Lung microvascular endothelial cell (primary cell): ENCODE results near the gene INPP5F. TPM values are rescaled to one million over a fixed set of nuclear protein-coding genes. Genes with fewer than 3 reads are reported as not detected.

Experiments
- DNase-seq, 2 donors: peaks; one replicate each; pipeline versions ENCODE4 v3.0.0 to v3.0.0-alpha.2; 2010; ENCODE audit warnings: low read depth in 2 of 2
- total RNA-seq: library from RNA; depleted of rRNA; stranded (reverse); fragments of >200 nt; gene quantifications from 2 replicates; pipeline ENCODE4 v1.2.1, GENCODE V29; 2014

The INPP5F gene, protein sequence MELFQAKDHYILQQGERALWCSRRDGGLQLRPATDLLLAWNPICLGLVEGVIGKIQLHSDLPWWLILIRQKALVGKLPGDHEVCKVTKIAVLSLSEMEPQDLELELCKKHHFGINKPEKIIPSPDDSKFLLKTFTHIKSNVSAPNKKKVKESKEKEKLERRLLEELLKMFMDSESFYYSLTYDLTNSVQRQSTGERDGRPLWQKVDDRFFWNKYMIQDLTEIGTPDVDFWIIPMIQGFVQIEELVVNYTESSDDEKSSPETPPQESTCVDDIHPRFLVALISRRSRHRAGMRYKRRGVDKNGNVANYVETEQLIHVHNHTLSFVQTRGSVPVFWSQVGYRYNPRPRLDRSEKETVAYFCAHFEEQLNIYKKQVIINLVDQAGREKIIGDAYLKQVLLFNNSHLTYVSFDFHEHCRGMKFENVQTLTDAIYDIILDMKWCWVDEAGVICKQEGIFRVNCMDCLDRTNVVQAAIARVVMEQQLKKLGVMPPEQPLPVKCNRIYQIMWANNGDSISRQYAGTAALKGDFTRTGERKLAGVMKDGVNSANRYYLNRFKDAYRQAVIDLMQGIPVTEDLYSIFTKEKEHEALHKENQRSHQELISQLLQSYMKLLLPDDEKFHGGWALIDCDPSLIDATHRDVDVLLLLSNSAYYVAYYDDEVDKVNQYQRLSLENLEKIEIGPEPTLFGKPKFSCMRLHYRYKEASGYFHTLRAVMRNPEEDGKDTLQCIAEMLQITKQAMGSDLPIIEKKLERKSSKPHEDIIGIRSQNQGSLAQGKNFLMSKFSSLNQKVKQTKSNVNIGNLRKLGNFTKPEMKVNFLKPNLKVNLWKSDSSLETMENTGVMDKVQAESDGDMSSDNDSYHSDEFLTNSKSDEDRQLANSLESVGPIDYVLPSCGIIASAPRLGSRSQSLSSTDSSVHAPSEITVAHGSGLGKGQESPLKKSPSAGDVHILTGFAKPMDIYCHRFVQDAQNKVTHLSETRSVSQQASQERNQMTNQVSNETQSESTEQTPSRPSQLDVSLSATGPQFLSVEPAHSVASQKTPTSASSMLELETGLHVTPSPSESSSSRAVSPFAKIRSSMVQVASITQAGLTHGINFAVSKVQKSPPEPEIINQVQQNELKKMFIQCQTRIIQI
- total RNA-seq: 8.1 and 9.6 TPM in 2 replicates

DNA sequence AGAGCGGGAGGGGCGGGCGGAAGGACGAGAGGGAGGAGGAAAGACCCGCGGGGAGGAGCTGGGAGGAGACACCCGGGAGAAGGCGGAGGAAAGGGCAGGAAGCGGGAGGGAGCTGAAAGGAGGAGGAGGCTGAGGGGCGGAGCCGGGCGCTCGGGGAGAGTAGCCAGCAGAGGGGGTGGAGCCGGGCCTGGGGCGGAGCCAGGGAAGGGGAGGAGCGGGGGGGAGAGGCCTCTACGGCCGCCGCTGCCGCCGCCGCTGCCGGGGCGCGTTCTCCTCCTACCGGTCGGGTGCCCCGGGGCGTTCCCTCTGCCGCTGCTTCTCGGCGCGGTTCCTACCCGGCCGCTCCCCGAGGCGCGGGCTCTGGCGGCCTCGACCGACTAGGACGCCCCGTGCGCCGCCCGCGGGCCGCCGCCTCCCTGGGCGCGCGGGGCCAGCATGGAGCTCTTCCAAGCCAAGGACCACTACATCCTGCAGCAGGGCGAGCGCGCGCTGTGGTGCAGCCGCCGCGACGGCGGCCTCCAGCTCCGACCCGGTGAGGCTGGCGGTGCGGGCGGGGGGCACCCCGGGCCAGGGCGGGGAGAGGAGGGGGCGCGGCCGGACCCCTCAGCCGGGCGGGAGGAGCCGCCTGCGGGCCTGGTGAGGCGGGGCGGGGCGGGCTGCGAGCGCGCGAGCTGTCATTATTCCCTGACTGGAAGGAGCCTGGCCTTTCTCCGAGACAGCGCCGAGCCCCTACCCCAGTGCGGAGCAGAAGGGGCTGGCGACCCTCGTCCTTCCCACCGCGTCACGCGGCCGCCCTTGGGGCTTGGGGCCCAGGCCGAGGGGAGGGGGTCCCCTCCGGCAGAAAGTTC is at the start of gene INPP5F:
Gene INPP5F, plus strand, starts transcription at position 223 of the 848 bp plus-strand sequence. Its CDS starts 213 bp downstream, at position 436.
- peak; percentile 98 for DNase-seq

DNA sequence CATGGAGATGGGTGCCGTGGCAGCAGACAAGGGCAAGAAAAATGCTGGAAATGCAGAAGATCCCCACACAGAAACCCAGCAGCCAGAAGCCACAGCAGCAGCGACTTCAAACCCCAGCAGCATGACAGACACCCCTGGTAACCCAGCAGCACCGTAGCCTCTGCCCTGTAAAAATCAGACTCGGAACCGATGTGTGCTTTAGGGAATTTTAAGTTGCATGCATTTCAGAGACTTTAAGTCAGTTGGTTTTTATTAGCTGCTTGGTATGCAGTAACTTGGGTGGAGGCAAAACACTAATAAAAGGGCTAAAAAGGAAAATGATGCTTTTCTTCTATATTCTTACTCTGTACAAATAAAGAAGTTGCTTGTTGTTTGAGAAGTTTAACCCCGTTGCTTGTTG is 48.7 kb upstream of the INPP5F start:
- DNase-seq: no peak

DNA sequence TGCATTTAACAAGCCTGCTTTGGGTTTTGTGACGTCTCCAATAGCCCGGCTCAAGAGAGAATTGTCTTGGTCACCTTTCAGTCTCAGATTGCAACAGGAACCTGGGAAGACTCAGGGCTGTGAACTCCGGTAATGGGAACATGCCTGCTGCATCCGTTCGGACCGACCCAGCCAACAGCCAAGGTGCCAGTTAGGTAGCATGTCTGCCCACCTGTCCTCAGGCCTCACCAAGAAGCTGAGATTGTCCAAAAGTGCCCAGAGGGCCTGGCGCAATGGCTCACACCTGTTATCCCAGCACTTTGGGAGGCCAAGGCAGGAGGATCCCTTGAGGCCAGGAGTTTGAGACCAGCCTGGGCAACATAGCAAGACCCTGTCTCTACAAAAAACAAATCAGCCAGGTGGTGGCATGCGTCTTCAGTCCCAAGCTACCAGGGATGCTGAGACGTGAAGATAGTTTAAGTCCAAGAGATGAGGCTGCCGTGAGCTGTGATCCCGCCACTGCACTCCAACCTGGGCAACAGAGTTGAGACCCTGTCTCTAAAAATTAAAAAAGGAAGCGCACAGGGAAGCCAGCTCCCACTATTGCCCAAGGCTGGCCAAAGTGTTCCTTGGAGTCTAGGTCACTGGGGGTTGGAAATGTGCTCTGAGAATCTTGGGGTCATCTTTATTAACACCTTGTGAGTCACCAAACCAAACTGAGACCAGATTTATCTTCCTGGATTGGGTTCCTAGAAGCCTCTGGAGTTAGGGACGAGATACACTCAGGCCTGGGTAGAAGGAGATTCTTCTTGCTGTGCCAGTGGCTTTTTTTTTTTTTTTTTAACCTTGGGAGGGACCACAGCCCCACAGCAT is 47.7 kb upstream of the INPP5F start:
- no peak for DNase-seq

DNA sequence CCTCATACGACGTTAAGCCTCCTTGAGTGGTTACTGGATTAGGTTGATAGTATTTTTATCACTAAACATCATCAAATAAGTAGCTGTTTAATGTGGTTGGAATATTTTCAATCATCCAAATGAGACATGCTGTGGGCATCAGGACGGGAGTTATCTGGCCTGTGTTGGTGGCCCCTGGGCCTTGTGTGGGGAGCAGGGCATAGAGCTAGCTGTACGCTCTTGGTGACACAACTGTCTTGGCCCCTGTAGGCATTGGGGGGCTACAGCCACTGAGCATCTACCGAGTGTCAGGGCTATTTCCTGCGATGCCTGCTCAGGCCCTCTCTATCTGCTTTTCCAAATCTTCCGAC is 46.4 kb upstream of the INPP5F start:
- DNase-seq: no peak

DNA sequence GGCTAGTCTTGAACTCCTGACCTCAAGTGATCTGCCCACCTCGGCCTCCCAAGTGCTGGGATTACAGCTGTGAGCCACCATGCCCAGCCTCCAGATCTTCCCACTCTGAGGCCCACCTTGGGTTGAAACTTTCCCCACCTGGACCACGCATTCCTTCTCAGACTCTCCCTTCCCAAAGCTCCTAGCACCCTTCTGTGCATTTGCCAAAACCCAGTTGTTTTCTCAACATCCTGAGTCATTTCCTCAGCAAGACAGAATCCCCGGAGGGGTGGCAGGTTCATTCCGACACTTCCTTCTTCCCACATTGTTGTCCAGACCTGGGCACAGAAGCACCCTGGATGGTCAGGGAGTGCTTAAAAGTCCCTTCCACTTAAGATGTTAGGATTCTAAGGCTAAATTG is 45.8 kb upstream of the INPP5F start:
- DNase-seq: peak; percentile 40 to 92

DNA sequence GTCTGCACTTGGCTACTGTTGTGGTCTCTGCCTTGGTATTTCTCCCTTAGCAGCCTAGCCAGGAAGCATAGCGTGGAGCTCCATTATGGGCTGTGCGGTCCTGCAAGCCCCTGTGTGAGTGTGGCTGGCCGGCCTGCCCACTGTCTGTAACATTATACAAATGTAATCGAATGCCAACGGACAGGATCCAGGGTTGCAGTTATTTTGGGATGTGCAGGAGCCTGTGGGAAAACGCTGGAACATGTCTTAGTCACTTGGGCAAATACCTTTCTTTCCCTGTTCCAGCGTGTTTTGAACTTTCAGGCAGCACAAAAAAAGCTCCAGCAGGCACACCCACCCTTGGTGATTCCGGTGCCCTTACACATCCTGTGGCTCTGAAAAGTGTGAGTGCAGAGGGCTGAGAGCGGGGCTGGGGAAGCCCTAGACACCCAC is 45.2 kb upstream of the INPP5F start:
- peak; percentile 51 to 61 for DNase-seq

DNA sequence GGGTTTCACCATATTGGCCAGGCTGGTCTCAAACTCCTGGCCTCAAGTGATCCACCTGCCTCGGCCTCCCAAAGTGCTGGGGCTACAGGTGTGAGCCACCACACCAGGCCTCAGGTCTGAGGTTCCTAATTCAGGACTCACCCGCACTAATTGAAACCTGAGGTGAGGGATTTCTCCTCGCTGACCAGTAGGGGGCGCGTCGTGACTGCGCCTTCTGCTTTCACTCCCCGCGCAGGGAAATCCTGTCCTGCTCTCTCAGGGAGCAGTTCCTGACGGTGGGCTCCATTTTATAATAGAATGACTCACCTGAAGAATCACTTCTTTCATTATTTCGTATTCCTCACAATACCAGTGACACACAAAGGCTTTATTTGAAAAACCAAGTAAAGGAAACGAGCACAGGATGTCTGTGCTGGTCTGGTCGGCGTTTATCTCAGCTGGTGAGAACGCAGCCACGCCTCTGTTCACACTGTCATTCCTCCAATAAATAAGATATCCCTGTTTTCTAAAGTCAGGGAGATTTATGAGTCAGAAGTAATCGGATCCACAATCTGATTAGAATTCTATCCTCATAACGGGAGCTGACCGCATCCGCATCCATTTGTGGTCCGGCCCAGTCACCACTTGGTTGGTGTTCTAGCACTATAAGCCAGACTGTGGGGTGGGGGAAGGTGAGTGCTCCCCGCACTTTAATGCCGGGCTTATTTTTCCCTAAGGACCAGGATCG is 39.2 kb upstream of the INPP5F start:
- peak; percentile 90 to 98 for DNase-seq

DNA sequence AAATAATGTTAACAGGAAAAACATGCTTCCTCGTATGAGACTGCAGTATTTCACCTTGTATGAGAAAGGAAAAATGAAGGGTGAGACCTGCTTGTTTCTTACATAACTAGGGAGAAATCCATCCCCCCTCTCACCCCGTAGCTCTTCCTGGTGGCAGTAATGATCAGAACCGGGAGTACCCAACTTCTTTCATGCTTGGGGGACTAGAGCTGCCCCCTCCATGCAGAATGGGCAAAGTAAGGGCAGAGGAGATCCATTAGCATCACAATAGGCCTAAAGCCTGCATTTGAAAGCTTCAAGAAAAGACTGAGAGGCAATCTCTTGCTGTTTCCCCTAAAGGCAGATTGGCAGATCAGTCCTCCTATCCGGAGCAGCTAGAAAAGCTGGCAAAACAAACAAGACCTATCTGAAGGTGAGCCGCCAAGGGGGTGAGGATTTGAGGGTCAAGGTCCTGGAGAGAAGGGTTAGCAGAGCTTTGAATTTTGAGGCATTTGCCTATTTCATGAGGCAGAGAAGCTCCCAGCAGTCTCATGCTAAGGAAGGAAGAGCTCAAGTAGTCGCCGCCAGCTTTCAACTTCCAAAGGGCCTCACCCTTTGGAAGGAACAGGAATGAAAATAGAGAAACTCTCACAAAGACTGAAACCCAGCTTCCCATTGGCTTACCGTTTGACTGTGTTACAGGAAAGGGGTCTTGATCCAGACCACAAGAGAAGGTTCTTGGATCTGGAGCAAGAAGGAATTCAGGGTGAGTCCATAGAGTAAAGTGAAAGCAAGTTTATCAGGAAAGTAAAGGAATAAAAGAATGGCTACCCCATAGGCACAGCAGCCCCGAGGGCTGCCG is 38.4 kb upstream of the INPP5F start:
- peak in 1 of 2 donors; percentile 63 for DNase-seq

DNA sequence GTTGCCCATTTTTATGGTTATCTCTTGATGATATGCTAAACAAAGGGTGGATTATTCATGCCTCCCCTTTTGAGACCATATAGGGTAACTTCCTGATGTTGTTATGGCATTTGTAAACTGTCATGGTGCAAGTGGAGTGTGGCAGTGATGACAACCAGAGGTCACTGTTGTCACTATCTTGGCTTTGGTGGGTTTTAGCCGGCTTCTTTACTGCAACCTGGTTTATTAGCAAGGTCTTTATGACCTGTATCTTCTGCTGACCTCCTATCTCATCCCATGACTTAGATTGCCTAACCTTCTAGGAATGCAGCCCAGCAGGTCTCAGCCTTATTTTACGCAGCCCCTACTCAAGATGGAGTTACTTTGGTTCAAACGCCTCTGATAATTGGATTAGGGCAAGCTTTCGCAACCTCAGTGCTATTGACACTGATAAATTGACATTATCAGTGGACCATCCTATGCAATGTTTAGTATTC is 37.8 kb upstream of the INPP5F start:
- DNase-seq: no peak

DNA sequence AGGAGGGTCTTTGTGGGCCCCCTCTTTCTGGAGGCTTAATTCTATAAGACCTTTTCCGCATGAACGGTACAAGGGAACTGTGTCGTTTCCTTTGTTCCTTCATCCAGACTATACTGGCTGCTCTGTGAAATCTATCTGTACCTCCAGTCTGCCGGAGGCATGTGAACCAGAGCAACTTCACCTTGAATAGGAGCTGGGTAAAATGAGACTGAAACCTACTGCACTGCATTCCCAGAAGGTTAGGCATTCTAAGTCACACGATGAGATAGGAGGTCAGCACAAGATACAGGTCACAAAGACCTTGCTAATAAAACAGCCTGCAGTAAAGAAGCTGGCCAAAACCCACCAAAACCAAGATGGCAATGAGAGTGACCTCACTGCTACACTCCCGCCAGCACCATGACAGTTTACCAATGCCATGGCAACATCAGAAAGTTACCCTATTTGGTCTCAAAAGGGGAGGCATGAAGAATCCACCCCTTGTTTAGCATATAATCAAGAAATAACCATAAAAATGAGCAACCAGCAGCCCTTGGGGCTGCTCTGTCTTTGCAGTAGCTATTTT is 36.8 kb upstream of the INPP5F start:
- no peak for DNase-seq

DNA sequence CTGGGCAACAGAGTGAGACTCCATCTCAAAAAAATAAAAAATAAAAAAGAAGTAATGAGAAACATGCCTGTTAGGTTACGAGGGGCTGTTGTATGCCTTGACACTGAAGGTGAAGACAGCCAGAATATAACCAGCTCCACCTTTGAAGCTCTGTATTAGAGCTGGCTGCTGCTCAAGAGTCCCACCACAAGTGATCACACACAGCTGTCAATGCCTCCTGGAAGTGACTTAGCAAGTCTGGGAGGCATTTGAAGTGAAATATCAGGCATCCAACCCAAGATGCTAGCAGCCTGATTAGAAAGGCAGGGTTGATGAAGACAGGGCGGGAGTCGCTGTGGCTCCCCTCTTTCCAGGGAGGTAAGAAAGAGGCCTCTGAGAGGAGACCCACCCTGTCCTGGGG is 34.1 kb upstream of the INPP5F start:
- no peak for DNase-seq

DNA sequence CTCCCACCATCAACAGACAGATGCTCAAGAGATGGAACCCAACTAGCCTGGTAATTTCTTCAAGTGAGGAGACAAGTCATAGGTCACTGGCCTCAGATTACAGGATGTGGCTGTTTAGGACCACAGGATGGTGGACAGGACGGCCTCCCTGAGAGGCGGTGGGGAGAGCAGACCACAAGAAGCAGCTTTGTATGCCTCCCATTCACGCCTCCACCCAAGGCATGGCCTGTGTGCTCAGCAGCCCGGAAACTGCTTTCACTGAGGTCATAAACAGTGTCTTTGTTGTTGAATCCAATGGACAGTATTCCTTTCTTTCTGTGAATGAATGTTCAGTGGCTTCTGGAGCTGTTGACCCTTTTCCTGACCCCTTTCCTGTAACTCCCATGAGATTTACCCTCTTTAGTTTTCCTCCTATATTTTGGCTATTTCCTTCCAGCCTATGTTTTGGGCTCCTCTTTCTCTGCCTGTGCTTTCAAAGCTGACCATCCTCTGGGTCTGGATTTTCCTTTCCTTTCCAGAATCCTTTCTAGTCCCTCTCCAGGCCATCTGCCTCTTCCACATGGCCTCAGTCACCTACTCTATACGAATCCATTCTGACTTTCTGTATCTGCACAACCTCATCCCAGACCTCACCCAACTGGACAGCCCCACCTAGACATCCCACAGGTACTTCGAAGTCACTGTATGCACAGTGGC is 32.4 kb upstream of the INPP5F start:
- peak; percentile 12 to 63 for DNase-seq

DNA sequence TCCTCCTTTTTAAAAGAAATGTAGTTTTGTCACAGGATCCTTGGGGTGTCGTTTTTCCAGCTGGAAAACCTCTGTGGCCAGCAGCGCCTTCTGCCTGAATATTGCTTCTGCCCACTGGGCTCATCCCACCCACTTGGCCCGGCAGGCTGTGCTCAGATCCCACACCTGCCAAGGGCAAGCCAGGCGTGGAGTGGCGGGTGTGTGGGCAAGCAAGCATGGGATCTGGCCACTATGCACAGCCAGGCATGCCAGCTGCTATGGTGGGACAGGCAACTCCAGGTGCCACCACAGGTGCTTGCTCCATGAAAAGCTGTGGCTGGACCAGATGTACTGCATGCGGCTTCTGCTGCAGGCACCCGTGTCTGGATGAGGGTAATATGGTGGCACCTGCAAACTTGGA is 31.2 kb upstream of the INPP5F start:
- DNase-seq: no peak

DNA sequence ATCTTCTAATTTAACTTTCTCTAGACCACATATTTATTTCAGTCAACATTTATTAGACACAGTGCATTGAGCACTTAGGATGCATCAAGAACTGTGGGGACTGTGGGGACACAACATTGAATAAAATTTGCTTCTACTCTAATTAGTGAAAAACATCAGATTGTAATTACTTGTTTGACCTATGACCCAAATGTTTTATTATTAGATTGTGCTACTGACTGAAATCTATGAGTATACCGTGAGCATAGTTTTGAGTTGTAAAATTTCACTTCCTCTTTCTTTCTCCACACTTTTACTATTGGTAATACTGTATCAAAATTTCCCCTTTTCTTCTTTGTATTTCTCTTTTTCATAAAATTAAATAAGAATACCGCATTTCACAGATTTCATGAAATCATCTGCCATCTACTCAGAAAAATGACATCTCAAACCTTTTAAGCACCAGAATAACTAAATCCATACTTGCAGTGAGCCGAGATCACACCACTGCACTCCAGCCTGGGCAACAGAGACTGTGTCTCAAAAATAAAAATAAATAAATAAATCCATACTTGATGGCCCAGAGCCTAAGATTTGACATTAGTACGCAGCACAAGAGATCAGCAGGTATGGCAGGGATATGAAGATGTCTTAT is 25.4 kb upstream of the INPP5F start:
- no peak for DNase-seq

DNA sequence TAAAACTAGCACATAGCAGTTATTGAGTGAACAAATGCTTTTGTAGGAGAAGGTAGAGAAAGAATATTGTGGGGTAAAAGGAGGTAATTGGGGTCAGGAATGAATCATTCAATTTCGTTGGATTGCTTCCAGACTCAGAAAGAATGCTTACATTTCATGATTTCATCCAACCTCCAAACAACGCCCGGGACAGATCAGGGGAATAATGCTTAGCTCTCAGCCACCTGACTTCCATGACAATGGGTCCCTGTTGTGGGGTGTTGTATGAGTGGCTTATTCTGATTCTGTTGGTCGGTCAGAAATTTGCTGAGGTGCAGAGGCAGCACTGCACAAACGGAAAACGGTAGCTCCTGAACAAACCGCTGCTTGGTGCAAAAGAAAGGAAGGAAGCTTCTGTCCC is 24.0 kb upstream of the INPP5F start:
- peak; percentile 60 to 73 for DNase-seq

DNA sequence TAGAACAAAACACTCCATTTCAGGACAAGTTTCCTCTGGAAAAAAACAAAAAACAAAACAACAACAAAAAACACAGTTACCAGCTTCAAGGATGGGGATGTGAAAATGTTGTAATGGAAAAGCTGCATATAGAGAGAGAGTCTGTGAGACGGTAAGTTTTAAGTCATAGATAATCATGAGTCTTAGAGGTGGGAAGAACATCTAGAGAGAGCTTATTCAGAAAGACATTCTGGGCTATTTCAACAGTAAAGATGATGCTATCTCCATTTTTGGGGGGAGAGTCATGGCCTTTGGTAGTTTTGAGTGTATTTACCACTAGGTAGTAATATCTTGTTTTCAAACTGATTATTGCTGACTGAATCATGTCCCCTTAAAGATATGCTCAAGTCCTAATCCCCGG is 23.3 kb upstream of the INPP5F start:
- DNase-seq: no peak

DNA sequence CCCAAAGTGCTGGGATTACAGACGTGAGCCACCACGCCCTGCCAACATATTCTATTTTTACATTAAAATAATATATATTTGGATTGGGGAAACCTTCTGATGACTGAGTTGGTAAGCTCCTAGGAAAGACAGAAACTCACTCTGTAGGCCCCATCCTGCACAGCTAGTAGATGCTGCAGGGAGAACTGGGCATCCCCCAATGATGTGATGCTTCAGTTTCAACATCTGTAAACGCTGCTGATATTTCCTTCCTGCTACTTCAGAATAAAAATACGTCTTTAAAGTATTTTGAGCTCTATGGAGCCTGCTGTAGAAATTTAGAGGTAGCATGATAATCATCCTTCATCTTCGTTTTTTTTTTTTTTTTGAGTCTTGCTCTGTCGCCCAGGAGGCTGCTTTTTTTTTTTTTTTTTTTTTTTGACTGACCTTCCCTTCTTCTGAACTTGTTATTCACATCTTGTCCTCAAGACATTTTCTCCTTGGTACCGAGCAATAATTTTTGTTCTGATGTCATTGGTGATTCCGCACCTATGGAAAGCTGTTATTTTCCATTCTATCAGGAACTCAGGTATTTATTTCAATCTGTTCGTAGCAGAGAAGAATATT is 21.8 kb upstream of the INPP5F start:
- DNase-seq: no peak
